GM18868 (cell line): ENCODE results near the gene TTYH3.

Experiments
- ATAC-seq: cut with Tn5 transposase; IDR thresholded peaks from one replicate; pipeline ENCODE4 v1.9.1; 2021; ENCODE audit warnings: mild to moderate bottlenecking, moderate library complexity; ENCODE audit not compliant: unreplicated experiment

Gene TTYH3

DNA sequence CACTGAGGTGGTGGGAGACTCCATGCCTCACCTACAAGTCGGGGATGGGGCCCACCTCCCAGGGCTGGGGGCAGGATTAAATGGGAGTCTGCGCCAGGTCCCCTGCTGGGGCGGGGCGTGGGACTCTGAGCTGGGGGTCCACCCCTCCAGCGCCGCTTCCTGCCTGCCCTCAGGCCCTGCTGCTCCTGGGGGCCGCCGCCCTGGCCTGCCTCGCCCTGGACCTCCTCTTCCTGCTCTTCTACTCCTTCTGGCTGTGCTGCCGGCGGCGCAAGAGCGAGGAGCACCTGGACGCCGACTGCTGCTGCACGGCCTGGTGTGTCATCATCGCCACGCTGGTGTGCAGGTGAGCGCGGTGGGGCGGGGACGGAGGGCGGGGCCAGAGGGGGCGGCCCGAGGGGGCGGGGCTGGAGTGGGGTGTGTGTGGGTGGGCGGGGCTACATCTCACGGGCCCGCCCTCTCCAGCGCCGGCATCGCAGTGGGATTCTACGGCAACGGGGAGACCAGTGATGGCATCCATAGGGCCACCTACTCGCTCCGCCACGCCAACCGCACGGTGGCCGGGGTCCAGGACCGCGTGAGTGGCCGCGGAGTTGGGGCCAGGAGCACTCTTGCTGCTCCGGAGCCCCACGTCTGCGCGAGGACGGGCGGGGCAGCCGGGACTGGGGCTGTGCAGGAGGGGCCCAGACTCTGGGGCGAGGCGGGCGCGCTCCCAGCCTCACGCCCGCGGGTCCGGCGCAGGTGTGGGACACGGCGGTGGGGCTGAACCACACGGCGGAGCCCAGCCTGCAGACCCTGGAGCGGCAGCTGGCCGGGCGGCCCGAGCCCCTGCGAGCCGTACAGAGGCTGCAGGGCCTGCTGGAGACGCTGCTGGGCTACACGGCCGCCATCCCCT is 15.1 kb downstream of the TTYH3 start:
- ATAC-seq = no peak

DNA sequence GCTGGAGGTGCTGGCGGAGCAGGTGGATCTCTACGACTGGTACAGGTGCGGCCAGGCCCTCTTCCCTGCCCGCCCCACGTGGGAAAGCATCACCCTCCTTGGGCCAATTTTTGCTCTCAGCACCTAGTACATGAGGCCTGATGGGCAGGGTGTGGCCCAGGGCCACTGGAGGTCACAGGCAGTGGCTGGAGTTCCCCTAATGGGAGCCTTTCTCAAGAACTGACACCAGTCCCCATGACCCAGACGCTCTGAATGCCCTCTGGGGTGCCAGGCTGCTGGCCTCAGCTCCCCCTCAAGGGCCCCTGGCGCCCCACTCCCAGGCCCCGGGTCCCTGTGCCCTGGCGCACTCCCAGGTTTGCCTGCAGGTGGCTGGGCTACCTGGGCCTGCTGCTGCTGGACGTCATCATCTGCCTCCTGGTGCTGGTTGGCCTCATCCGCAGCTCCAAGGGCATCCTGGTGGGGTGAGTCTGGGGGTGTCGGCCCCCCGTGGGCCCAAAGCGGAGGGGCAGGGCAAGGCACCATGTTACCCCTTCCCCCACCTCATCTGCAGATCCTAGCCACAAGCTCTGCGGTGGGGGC is 15.9 kb downstream of the TTYH3 start:
- no peak for ATAC-seq

GRCh38 chr7:2649139-2649838 is 17.5 kb downstream of the TTYH3 start:
- ATAC-seq = no peak

GRCh38 chr7:2649991-2650390 is 18.2 kb downstream of the TTYH3 start:
- no peak for ATAC-seq

DNA sequence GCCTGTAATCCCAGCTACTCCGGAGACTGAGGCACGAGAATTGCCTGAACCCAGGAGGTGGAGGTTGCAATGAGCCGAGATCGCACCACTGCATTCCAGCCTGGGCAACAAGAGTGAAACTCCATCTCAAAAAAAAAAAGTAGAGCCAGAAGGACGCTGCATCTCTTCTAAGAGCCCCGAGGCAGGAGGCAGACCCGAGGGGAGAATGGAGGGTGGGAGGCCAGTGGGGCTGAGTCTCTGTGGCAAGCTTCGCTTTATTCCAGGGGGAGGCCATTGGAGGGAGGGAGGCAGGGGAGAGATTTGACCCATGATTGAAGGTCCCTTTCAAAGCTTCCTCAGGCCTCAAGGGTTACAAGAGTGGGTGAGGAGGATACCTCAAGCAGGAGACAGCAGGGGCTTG is 18.7 kb downstream of the TTYH3 start:
- ATAC-seq = no peak

GRCh38 chr7:2651336-2651735 is 19.6 kb downstream of the TTYH3 start:
- ATAC-seq = no peak

DNA sequence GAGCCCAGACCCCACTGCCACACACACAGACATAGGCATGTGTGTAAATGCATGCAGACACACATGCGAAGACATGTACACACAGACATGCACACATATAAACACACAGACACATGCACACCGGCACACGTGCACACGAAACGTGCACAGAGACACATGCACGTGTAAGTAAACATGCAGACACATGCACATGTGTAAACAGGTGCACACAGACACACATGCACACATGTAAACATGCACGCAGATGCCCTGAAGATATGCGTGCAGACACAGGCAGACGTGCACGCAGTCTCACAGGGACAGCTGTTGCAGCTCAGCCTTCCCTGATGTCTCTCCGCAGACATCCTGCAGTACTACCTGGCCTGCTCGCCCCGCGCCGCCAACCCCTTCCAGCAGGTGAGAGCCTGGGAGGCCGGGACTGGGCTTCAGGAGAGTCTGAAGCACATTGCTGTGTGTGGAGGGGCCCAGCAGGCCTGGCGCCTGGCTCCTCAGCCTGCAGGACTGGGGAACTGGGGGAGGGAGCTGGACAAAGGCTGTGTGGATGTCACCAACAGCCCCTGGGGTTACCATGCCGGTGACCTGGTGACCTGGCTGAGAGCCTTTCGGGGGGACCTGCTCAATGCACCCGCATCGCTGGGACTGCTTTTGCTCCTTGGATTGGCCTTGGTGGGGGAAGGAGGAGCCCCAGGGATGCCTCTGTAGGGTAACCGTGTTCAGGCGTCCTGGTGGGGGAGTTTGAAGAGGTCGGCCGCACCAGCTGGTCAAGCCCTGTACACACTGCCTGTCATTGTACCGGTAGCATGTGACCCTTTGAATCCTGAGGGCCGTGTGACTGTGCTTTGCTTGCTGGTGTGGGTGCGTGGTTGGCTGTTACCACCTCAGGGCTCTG is 20.3 kb downstream of the TTYH3 start:
- no peak for ATAC-seq

GRCh38 chr7:2652736-2653060 is 20.9 kb downstream of the TTYH3 start:
- ATAC-seq = no peak

DNA sequence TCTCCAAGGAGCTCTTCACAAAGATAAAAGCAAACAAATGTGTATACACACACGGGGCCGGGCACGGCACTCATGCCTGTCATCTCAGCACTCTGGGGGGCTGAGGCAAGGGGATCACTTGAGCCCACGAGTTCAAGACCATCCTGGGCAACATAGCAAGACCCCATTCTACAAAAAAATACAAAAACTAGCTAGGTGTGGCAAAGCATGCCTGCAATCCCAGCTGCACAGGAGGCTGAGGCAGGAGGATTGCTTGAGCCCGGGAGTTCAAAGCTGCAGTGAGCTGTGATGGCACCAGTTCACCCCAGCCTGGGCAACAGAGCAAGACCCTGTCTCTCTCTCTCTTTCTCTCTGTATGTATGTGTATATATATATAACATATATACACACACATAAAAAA is 22.3 kb downstream of the TTYH3 start:
- ATAC-seq = no peak

GRCh38 chr7:2655870-2656614 is 24.3 kb downstream of the TTYH3 start:
- no peak for ATAC-seq

DNA sequence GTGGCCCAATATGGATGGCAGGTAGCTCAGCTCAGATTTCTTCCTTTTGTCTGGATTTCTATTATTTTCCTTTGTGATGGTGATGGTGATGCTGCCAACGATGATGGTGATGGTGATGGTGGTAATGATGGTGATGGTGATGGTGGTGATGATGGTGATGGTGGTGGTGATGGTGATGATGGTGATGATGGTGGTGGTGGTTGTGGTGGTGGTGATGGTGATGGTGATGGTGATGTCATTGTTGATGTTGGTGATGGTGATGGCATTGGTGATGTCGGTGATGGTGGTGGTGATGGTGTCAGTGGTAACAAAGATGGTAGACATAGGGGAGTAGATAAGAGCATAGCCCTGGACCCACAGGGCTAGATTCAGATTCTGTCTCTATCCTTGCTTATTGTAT is 25.4 kb downstream of the TTYH3 start:
- ATAC-seq = no peak

- ATAC-seq = no peak
Observed at GRCh38 chr7:2657920-2658671, 26.3 kb downstream of the TTYH3 start.

DNA sequence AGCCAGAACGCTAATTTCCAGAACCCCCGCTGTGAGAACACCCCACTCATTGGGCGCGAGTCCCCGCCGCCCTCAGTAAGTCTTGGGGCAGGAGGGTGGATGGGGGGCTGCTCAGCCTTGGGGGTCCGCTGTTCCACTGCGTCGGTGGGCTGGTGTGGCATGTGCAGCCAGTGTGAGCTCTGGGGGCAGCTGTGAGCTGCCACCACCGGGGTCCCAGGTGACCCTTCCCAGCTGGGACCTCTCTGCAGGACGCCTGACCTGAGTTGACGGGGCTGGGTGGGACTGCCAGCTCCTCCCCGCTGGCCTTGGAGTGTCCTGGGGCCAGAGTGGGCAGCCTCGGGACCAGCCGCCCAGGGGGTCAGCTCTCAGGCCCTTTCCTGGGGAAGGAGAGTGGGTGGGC is 27.2 kb downstream of the TTYH3 start:
- ATAC-seq = no peak

DNA sequence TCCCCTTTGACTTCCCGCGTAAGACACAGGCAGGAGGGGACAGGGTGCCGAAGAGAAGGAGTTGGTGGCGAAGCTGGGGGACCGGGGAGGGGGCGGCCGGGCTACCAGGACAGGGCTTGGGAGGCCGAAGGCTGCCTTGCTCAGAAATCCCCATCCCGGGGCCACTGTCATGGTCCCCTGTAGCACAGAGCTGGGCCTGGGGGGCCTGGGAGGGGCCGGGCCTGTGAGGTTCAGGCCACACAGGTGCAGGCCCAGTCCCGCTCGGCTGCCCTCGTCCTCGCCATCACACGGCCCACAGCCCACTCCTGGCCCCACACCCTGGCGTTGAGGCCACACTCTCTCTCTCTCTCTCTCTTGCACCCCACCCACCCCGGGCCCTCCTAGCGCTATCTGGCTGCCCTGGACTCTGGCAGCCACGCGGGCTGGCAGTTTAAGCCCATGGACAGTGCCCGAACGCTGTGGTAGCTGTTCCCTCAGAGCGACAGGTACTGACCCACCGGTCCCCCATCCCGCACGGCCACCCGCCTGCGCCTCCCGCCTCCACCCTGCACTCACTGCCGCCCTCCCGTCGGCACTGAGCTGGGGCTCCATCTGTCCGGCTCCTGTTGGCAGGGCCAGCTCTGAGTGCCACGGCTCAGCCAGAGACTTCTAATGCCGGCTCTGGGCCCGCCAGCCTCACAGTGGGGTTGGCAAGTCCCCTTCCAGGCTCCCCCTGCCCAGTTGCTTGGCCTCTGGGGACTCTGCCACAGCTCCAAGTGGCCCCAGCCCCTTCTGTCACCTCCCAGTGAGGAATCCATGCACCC is 28.0 kb downstream of the TTYH3 start:
- ATAC-seq = no peak

- ATAC-seq = no peak
Observed at GRCh38 chr7:2660359-2661095, 28.7 kb downstream of the TTYH3 start.

DNA sequence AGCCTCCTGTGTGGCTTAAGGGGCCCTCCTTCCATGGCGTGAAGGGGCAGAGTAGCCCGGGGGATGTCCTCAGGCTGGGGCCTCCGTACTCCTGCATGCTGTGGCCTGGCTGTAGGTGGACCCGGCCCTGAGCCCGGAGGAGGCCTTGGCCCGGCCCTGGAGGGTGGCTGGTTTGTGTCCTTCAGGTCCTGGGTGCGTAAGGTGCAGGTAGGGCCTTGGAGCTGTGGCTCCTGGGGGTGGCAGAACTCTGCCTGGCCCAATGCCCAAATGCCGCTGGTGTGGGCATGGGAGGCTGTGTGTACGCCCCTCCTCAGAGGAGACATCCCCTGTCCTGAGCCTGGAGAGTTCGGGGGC is 29.3 kb downstream of the TTYH3 start:
- no peak for ATAC-seq

DNA sequence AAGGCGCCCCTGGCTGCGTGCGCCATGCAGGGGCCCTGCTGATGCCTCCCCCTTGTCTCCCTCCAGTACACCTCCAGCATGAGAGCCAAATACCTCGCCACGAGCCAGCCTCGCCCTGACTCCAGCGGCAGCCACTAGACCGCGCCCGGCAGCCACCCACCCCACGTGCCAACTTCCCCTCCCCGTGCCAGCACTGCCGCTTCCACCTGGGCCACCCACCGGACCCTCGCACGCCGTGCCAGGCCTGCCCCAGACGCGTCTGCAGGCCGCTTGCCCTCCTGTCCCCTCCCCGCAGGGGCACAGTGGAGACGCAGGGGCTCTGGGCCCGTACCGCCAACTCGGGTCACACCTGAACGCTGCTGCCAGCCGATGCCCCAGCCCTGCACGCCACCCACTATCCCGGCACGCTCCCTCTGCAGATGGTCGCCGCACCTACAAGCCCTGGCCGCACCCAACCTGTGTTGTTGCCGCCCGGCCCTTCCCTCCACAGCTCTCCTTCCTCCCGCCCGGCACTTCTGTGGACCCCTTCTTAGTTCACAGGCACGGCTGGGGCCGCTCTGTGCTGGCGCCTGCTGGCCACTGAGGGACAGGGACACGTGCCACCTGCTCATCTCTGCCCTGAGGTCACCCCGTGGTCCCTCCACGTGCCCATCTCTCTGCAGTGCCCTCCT is 30.0 kb downstream of the TTYH3 start:
- no peak for ATAC-seq
